ENCODE results near the gene CSE1L.
"Not testable (repeated sequence)": the region's sequence is repeated elsewhere in the genome, so short reads cannot be mapped to it uniquely, and the experiment has no call there.

The CSE1L gene

DNA sequence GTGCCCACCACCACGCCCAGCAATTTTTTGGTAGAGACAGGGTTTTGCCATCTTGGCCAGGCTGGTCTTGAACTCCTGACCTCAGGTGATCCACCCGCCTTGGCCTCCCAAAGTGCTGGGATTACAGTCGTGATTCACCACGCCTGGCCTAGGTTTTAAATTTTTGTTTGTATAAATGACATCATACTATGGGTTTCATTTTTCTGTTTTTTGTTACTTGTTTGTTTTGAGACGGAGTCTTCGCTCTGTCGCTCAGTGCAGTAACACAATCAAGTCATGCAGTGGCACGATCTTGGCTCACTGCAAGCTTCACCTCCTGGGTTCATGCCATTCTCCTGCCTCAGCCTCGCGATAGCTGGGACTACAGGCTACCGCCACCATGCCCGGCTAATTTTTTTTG is 36.2 kb downstream of the CSE1L start:
- not testable (repeated sequence) for DNase-seq

DNA sequence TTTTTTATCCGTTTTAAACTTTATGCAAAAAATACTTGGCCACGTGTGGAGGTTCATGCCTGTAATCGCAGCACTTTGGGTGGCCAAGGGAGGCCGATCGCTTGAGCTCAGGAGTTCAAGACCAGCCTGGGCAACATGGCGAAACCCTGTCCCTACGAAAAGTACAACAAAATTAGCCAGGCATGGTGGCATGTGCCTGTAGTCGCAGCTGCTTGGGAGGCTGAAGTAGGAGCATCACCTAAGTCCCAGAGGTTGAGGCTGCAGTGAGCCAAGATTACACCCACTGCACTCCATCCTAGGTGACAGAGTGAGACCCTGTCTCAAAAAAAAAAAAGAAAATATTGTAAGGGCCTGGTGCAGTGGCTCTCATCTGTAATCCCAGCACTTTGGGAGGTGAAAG is 45.0 kb downstream of the CSE1L start:
- no peak for DNase-seq

DNA sequence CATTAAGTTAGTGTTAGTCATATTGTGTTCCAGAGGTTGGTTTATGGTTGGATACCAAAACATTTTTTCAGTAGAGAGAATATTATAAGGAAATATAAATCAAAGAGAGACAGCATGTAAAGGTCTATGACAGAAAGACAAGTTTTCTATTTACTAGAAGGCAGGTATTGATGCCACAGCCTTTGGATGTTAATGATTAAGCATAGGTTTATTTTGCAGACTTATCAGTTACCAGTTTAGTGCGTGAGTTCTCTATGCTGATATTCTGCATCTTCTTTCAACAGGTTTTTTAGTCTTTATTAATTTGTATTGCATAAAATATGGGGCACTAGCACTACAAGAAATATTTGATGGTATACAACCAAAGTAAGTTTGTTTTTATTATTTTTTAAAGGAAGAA is 45.6 kb downstream of the CSE1L start:
- no peak for DNase-seq

DNA sequence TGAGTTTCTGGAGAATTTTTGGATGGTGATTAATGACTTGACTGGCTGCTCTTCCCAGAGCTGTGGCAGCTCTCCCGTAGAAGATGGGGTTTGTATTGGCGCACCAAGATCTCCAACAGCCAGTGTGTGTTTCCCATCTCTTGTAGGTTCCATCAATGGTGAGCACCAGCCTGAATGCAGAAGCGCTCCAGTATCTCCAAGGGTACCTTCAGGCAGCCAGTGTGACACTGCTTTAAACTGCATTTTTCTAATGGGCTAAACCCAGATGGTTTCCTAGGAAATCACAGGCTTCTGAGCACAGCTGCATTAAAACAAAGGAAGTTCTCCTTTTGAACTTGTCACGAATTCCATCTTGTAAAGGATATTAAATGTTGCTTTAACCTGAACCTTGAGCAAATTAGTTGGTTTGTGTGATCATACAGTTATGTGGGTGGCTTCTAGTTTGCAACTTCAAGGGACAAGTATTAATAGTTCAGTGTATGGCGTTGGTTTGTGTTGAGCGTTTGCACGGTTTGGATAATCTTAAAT is 50.2 kb downstream of the CSE1L start:
- DNase-seq = no peak

DNA sequence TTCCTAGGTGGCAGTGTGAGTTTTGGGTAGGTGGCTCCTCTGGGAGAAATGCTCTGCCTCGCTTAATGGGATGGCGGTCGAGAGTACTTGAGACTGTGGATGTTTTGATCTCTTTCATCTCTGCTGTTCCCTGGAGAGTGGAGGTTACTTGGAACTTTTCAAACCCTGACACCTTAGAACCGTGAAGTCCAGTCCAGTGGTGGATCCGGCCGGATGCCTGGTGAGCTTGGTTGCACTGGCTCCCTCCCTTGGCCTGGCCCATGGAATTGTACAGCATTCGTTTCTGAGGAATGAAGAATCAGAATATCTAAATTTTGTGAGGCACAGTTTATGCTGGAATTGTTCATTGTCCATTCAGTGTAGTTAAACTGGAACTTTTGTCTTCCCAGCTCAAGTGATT is 51.0 kb downstream of the CSE1L start:
- DNase-seq = no peak

DNA sequence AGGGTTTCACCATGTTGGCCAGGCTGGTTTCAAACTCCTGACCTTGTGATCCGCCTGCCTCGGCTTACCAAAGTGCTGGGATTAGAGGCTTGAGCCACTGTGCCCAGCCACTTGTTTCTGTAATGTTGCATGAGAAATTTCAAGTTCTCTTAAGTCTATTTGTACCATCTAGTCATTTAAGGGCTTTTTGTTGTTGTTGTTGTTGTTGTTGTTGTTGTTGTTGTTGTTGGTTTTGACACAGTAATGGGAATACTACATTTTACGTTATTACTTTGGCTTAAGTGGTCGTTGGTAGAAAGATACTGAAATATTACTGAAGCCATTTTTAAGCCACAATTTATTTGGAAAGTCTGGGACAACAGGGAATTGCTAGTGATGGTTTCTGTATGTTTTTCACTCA is 52.0 kb downstream of the CSE1L start:
- no peak for DNase-seq

DNA sequence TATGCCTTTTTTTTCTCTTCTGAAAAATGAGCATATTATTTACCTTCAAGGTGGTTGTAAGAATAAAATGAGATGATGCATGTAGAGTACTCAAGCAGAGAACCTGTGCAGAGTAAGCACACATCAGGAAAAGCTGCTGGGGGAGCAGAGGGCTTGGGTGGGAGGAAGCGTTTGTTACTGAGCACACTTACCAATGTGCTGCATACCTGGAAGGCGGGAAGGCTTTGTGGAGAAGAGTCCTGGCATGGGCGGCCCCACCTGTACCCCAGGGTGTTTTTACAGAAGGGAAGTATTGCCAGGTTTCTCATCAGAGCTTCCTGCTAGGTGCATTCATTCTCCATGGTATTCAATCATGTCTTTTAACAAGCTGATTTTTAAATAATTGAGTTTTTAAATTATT is 52.9 kb downstream of the CSE1L start:
- no peak for DNase-seq

DNA sequence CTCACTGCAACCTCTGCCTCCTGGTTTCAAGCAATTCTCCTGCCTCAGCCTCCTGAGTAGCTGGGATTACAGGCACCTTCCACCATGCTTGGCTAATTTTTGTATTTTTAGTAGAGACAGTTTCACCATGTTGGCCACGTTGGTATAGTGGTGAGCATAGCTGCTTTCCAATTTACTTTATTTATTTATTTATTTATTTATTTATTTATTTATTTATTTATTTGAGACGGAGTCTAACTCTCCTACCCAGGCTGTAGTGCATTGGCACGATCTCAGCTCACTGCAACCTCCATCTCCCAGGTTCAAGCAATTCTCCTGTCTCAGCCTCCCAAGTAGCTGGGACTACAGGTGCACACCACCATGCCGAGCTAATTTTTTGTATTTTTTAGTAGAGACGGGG is 54.2 kb downstream of the CSE1L start:
- DNase-seq = not testable (repeated sequence)

DNA sequence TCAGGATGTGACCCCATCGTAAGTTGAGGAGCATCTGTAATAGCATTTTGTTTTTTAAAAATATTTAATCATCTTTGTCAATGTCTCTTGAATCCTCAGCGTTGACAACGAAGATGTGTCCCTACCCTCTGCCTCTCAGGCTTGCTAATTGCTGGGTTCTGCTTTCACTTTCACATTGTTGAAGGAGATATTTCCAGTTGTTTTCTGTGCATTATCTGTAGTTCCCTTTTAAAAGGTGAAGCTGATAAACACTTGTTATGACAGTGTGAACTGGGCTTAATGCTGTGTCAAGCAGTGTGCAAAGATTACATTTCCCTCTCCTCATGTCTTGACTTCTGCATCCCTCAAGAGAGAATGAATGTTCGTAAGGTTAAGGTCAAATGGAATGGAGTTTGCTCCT is 54.9 kb downstream of the CSE1L start:
- DNase-seq = no peak

DNA sequence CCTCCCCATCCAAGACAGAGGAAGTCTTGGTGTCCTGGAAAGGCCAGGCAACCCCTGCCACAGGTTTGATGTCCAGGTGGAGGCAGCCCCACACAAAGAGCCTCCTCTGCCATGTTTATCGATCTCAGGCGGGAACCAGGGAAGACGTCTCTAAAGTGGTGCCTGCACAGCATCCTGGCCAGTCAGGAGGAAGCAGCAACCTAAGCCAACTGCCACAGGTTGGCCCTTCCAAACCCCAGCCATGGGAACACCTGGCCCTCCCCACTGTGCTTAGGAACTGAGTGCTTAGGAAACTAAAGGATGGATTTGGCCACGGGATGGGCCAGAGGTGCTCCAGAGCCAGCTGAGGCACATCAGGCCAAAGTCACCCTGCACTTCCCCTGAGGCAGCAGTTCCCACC is 56.9 kb downstream of the CSE1L start:
- no peak for DNase-seq

DNA sequence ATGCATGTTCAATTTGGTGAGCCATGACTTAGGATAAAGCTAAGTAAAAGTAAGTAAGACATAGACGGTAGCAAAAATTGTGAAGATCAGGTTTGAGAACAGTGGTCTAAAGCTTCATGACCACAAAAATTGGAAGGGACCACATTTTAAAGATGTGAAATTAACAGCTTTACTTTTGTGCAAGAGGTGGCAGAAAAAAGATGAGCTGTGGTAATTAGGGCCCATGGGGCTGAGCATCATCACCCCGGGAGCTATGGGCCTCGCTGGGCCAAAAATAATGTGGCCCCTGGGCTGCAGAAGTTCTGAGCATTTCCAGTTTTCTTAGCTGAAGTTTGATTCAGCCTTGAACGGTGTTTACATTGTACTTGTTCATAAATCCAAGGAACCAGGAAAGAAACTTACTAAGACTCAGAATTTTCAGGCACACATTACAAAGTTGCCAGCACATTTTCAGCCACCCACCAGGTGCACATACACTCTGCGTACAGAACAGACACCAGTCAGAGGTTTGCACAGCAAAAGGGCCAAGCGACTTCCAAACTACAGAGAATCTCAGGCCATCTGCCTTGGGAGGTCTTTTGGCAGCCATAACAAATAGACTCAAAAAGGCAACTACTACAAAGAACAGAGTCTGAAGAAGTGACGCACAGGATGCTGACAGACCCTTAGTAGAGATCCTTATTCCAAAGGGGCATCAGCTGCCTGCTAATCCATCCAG is 57.7 kb downstream of the CSE1L start:
- DNase-seq = no peak

DNA sequence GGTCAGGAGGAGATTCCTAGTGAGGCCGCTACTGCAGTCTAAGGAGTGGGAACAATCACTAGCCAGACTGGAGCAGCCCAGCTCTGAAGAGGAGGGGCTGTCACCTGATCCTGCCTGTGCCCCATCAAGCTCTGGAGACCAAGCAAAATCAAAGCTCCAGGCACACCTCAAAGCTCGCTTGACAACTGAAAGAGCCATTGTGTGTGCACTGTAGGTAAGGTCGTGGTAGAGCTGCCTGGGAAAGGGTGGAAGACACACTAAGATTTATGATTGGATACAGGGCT is 58.2 kb downstream of the CSE1L start:
- no peak for DNase-seq

DNA sequence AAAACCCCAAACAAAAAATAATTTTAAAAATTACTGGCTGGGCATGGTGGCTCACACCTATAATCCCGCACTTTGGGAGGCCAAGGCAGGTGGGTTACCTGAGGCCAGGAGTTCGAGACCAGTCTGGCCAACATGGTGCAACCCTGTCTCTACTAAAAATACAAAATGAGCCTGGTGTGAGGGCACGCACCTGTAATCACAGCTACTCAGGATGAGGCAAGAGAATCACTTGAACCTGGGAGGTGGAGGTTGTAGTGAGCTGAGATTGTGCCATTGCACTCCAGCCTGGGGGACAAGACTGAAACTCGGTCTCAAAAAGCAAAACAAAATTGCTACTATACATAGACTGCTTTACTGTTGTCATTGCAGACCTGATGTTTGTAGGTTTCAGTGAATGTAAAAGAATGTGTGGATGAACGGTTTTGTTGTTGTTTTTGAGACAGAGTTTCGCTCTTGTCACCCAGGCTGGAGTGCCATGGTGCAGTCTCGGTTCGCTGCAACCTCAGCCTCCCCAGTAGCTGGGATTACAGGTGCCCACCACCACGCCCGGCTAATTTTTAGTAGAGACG is 59.0 kb downstream of the CSE1L start:
- not testable (repeated sequence) for DNase-seq

DNA sequence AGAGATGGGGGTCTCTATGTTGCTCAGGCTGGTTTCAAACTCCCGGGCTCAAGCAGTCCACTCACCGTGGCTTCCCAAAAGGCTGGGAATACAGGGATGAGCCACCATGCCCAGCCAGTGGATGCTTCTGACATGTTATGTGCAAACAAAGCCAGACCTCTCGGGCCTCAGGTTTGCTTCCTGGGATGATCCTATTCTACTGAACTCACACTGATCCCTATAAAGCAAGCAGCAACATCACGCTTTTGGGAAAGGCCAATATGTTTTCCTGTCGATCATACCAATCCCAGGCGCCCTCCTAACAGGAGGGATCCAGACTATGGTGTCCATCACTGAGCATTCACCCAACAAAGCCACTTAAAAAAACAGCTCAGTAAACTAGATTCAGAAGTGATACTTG is 60.2 kb downstream of the CSE1L start:
- no peak for DNase-seq

DNA sequence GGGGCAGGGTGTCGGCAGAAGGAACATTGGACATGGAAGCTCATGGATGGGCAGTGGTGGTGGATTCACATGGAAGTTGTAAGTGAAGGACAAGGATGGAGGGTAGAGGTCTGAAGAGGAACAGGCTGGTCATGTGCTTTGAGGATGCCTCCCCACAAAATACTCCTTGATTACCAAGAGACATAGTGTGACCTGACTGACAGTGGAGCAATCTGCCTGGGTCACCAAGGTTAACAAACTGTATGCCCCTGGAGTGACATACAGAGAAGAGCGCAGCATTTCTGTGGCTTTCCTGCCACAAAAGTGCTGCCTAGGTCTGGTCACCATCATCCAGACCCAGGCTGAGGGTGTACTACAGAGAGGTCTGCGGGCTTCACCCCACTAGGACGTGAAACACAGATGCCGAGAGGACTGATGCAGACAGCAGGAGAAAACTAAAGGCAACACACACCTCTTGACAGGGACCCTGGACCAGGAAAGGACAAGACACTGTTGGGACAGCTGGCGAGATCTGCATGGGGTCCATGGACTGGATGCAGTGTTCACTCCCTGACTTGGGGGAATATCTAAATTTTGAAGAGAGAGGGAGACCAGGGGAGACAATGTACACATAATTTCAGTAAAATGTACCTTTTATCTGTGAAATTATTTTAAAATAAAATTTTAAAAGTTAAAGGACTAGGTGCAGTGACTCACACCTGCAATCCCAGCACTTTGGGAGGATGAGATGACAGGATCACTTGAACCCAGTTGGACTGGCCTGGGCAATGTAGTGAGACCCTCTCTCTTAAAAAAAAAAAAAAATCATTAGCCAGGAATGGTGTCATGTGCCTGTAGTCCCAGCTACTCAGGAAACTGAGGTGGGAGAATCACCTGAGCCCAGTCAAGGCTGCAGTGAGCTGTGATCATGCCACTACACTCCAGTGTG is 64.9 kb downstream of the CSE1L start:
- no peak for DNase-seq

DNA sequence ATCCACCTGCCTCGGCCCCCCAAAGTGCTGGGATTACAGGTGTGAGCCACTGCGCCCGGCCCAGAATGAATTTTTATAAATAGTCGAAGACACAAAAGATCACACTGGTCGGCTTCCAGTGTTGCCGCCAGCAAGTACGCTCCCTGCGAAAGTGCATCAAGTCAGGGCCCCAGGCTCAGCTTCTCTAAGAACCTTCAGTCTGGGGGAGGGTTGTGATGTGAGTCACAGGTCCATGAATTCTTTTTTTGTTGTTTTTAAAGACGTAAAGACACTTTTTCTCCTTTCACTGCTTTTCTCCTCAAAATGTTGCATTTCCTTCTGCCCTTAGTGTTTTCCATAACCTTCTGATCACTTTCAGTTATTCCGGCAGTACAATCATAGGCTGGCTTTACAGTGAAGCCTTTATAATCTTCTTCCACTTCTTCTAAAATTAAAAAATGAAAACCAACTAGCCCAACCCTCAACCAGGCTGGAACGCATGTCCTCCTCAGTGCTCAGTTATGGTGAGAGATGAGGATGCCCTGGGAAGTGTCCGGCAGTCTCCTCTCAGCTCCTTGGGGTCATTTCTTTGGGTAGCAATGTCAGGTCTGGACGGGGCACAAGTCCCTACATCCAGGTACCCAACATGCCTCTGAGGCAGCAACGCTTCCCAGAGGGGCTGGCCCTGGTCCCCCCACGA is 66.6 kb downstream of the CSE1L start:
- DNase-seq = no peak

DNA sequence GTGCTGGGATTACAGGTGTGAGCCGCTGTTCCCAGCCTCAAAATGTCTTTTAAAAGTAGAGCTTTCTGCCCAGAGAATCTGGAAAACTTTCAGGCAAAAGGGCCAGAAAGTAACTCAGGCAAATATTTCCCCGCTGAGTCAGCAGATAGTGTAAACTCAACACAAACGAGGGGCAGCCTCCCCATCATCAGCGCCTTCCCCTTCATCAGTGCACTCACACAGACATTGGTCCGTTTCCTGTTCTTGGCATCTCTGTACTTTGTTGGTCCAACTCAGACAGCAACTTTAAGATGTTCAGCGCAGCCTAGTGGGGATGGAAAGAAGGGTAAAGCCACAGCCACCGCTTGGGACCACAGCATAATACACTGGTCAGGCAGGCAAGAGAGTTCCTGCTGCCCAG is 69.5 kb downstream of the CSE1L start:
- no peak for DNase-seq

DNA sequence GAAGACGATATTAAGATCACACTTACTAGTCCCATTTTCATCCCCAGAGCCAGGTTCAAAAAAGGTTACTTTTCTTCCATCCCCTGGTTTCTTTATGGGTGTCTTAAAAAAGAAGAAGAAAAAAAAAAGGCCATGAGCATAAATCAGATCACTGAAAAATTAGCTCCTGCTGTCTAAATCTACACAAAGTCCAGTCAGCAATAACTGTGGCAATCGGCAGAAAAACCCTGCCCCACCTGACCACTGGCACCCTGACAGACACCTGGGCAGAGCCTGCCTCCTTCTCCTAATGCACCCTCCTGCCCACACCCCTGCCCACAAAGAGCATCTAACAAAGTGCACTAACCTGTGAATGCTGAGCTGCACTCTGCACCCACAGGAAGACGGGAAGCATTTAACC is 72.2 kb downstream of the CSE1L start:
- no peak for DNase-seq

DNA sequence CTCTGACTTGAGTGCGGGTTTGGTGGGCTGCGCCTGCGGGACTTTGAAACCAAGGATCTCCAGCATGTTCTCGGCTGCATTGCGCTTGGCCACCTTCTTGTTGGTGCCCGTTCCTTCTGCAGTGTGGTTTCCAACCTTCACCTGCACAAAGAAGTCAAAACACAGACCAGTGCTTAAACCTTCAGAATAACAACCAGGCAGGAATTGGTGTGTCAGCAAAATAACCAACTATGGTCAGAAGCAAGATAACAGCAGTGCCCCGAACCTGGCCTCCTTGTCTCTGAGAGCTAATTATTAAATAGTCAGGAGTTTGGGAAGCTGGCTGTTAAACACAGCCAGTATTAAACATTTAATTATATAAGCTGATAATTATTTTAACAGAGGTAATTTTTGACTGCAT is 73.9 kb downstream of the CSE1L start:
- no peak for DNase-seq

DNA sequence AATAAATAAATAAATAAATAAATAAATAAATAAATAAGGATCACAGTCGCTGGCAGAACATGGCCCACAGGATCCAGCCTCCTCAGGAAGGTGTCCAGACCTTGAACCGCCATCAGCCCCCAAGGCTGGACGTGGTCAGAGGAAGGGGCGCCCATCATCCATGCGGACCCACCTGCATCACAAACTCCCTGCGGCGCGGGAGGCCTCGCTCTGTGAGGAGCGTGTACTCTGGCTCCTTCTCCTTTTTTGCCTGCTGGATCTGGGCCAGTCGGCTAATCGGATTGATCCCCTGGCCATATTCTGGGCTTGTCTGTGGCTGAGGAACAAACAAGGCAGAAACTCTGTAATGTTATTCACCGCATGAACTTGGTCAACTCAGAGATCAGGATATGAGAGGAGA is 76.8 kb downstream of the CSE1L start:
- DNase-seq = no peak

DNA sequence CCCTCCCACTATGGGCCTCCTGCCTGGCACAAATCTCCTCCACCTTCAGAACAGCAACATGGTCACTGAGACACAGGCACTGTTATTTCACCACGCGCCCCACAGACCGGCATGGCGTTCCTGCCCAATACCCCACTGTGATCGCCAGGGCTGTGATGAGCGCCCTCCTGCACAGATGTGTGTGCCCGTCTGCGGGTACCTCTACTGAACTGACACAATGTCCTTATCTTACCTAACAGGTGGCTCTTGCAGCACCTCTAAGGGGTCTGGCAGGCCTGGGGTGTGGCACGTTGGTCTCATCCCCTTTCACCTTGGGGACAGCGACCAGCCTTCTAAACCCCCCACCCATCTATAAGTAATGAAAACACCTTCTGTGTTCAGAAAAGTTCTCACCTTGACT is 77.9 kb downstream of the CSE1L start:
- DNase-seq = no peak

DNA sequence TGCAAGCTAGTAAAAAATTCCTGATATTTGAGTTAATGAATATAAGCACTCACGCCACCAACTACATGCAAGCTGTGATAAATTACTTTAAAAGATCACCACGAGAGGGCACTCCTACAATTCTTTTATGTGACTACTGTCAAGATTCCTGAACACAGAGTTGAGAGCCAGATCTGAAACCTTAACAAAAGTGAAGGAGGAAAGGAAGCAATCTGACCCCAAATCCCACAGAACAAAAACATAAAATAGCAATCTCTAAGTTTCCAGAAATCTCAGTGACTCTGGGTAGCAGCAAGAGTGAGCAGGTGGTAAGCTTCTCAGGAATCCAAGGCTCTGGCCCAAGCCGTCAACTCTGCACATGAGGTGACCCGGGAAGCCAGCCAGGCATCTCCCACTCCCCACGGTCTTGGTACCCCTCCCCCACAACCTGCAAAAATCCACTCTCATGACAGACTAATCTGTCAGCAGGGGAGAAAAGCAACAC is 86.9 kb downstream of the CSE1L start:
- DNase-seq = no peak

DNA sequence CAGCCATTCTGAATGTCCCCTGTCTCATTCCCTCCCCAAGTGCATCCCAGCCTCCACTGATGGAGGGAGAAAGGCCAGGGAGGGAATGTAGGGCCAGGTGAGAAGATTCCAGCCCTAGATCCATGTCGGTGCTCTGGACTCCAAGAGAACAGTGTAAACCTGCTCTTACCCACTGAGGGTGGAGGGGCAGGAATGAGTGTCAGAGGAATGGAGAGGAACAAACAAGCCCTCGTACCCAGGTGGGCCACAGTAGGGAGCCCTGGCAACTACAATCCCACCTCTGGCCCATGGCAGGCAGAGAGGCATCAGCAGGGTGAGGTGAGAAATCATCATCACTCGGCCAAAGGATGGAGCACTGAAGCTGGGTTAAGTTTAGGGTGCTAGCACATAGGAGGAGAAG is 87.5 kb downstream of the CSE1L start:
- DNase-seq = no peak

Data from CD4-positive, alpha-beta T cell treated with Interferon gamma for 1 hour (primary cell).